Measurements from ENCODE around the gene GCSAM.

GCSAM gene

DNA sequence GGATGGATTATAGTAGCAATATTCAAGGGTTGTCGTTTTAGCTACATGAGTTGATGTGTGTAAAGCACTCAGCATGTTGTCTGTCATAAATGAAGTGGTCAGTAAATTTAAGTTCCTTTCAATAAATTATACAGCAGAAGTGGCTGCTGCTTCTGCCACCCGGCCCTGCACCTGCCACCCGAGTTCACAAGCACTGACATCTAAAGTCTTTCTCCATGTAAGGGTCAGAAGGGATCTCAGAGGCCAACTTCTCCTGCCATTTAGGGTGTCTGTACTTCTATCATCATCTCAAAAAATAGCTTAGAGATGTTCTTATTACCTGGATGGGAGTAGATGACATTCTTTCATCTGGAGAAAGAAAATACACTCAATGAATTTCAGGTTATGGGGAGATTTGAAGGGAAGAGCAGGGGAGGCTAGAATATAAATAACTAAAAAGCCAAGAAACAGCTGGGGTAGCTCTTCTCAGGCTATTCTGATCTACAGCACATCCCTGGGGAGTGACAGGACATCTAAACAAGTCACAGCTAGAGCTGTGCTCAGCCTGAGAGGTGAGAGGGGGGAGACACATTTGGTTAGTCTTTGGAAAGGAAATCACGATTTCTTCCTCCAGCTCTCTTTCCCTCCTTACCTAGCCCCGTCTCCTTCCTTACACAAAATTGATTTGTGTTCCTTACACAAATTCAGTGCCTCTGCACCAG is 8.0 kb downstream of the GCSAM start:
- no peak overlapping the region for H3K4me3 ChIP-seq (ENCODE audit: low read depth, low read length)
- no peak for DNase-seq (ENCODE audit: low read depth)
- TF ChIP-seq, protein P1, sequence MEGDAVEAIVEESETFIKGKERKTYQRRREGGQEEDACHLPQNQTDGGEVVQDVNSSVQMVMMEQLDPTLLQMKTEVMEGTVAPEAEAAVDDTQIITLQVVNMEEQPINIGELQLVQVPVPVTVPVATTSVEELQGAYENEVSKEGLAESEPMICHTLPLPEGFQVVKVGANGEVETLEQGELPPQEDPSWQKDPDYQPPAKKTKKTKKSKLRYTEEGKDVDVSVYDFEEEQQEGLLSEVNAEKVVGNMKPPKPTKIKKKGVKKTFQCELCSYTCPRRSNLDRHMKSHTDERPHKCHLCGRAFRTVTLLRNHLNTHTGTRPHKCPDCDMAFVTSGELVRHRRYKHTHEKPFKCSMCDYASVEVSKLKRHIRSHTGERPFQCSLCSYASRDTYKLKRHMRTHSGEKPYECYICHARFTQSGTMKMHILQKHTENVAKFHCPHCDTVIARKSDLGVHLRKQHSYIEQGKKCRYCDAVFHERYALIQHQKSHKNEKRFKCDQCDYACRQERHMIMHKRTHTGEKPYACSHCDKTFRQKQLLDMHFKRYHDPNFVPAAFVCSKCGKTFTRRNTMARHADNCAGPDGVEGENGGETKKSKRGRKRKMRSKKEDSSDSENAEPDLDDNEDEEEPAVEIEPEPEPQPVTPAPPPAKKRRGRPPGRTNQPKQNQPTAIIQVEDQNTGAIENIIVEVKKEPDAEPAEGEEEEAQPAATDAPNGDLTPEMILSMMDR (IDR thresholded peaks at IDR 0.05; ENCODE audit: low read depth, low read length, missing control alignments), result no peak

DNA sequence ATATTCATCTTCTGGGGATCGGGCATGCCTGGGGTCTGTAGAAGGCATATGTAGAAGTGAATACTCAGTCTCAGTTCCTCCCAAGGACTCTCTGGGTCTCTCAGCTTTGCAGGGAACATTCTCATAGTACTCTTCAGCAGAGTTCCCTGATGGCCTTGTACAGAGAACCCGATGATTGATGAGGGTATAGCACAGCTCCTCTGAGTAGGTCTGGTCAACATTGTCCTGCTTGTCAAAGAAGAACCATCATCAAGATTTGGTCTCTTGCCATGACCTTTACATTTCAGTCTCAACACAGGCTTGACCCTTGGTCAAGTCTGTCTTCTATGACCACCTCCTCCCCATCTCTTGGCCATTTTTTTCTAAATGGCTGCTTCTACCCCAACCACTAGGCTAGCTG is 9.5 kb downstream of the GCSAM start:
- H3K4me3 ChIP-seq (ENCODE audit: low read depth, low read length), result no peak overlapping the region
- TF ChIP-seq, protein P1 (IDR thresholded peaks at IDR 0.05; ENCODE audit: low read depth, low read length, missing control alignments), result no peak
- no peak for DNase-seq (ENCODE audit: low read depth)

DNA sequence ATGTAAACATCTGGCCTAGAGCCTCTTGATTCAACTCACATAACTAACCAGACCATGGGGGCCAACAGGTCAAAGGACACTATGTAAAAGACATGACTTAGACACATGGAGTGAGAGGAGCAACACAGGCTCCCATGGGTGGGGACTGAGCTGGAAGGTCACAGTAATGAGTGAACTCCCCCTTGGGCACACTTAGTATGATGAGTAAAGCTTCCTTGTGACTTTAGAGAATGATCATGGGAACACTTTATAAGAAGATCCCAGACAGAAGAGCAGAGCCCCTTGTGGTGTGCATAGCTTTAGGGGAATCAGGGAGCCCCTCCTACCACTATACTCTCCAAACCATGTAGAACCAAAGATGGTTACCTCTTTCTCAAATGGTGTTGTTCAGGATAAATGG is 10.2 kb downstream of the GCSAM start:
- no peak for DNase-seq (ENCODE audit: low read depth)
- TF ChIP-seq, protein P1 (IDR thresholded peaks at IDR 0.05; ENCODE audit: low read depth, low read length, missing control alignments), result no peak
- no peak overlapping the region for H3K4me3 ChIP-seq (ENCODE audit: low read depth, low read length)

DNA sequence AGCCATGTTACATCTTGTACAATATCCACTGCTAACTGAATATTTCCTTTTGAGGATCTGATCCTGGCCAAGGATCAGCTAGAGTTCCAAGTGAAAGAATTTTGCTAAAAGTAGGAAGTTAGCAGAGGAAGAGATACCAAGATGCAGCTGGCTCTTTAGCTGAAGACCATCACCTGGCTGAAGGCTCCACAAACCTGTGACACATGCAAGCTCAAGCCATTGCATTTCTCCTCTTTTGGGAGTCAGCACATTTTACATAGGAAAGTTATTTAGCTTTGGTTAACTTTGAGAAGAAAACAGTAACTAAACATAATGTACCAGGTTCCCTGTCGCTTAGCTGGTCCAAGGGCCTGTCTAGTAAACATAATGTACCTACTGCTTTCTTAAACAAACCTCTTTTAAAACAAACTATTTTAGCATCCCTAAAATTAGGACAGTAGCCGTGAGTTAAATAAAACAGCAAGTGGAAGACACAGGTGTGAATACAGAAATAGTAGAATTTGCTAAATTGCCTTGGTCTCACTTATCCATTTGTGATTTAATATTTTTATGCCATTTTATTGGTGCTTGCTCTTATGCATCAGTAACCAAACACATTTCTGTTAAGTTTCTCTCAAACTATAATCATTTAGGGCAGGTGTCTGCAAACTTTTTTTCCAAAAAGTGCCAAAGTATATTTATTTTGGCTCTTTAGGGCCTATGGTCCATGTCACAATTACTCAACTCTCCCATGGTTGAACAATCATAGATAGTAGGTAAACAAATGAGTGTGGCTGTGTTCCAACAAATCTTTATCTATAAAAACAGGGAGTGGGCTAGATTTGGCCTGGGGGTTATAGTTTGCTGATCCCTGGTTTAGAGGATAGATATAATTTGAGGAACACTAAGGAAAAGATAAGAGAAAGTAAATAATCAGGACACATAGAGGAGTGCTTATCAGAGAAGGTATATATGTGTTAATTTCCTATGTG is 11.2 kb downstream of the GCSAM start:
- no peak overlapping the region for H3K4me3 ChIP-seq (ENCODE audit: low read depth, low read length)
- DNase-seq (ENCODE audit: low read depth), result no peak
- TF ChIP-seq, protein P1 (IDR thresholded peaks at IDR 0.05; ENCODE audit: low read depth, low read length, missing control alignments), result no peak

DNA sequence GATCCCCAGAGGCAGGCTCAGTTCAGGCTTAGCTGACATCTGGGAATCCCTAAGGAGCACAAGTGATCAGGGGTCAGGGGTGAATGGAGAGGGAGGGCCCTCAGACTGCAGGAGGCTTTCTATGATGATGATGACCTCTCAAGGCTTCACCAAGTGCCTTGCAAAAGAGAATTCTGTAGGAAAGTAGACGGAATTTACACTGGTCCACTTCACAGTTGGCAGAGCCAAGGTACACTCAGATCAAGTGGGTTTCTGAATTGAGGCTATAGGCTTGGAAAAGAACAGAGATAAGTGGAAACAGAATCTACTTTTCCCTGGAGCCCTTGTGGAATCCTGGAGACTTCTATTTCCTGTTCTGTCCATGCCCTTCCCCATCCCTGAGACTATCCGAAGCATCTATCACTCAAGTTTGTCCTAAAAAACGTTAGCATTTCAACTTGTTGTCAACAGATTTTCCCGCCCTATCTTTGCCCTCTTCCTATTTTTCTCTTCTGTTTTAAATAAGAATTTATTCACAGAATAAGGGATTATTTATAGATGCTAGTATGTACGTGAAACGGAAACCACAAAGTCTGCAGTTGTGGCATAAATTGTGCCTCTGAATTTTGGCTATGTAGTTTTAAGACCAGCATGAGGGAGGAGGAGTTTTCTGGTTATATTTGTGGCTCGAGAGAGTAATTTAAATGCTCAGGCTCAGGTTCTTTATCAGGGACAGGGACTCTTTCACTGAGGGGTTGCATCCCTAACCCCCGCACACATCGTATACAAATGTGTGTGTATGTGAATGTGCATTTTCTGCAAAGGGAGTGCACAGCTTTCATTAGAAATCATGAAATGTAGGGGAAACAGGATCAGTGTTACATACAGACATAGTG is 12.8 kb downstream of the GCSAM start:
- TF ChIP-seq, protein P1 (IDR thresholded peaks at IDR 0.05; ENCODE audit: low read depth, low read length, missing control alignments), result no peak
- DNase-seq (ENCODE audit: low read depth), result peak; percentile 63
- no peak overlapping the region for H3K4me3 ChIP-seq (ENCODE audit: low read depth, low read length)

DNA sequence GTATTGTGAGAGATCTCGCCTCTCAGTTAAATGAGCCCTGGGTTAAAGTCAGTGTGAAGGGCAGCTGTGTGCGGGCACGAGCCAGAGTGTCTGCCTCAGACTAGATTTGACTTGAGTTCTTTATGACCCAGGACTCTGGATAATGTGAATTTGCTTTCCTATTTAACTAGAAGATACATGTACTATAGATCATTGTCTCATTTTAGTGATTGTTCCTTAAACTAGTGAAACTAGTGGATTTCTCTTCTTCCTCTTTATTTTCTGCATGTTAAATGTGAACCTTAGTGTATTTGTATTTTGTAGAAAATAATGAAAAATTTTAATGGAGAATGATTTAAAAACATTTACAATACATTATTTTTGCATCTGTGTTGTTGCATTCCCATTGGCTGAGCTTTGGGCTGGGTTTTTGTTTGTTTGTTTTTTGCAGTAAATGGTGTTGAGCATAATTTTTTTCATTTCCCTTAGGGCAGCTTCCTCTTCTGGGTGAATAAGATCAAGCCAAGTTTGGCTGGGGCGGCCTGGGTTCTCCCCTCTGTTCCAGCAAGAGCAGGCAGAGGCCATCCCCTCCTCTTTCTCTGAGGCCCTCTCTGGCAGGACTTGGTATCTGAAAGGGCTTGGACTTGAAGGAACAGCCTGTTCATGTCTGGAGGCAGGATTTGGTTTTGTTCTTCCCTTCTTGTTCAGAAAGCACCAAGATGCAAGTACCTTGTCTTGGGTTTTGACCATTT is 15.0 kb downstream of the GCSAM start:
- peak overlapping the region; percentile 27; the same call in 1 of the 2 replicates for H3K4me3 ChIP-seq (ENCODE audit: low read depth, low read length)
- DNase-seq (ENCODE audit: low read depth), result no peak
- TF ChIP-seq, protein P1 (IDR thresholded peaks at IDR 0.05; ENCODE audit: low read depth, low read length, missing control alignments), result peak; percentile 46

Data from GM12864 (cell line).